GM12874 (cell line): Measurements from ENCODE around the gene THSD7A.

Experiments used
- TF ChIP-seq, protein P1 (sequence below): IDR thresholded peaks from 2 replicates; pipeline ENCODE4 v1.5.1; 2011; ENCODE audit warnings: low read depth, mild to moderate bottlenecking, control low read depth, low read length, moderate library complexity; ENCODE audit not compliant: insufficient read depth

THSD7A gene

DNA sequence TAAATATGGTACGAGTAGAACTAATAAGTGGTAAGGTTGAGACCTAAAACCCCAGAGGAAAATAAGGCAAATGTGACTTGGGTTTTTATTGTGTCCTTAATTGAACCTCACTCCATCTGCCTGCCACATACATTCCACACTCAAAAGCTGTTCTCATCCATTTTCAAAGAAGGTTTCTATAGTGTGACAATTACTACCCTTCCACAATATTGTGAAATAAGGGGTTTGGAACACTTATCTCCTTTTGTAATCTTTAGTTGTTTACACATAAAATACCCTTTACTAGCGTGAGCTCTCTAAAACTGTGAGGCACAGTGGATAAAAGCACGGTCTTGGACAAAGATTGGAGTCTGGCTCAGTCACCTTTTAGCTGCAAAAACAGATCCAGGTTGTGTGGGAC is 166.6 kb downstream of the THSD7A start:
- TF ChIP-seq, protein P1, sequence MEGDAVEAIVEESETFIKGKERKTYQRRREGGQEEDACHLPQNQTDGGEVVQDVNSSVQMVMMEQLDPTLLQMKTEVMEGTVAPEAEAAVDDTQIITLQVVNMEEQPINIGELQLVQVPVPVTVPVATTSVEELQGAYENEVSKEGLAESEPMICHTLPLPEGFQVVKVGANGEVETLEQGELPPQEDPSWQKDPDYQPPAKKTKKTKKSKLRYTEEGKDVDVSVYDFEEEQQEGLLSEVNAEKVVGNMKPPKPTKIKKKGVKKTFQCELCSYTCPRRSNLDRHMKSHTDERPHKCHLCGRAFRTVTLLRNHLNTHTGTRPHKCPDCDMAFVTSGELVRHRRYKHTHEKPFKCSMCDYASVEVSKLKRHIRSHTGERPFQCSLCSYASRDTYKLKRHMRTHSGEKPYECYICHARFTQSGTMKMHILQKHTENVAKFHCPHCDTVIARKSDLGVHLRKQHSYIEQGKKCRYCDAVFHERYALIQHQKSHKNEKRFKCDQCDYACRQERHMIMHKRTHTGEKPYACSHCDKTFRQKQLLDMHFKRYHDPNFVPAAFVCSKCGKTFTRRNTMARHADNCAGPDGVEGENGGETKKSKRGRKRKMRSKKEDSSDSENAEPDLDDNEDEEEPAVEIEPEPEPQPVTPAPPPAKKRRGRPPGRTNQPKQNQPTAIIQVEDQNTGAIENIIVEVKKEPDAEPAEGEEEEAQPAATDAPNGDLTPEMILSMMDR = no peak

DNA sequence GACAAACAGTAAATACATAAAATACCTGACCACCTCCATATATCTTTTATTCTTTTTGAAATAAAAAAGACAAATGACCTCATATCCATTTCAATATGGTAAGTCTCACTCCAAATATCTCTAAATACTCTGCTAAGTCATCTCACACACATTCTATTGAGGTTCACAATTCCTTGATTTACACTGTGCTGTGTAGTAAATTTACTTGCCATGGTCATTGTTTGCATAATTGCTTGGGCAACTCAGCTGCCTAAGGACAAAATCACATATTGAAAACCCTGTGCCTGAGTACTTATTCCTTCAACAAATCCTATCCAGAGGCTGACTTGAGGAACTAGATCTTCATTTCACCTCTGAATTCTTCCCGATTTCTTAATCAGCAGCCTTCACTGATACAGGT is 176.4 kb downstream of the THSD7A start:
- TF ChIP-seq, protein P1 = no peak

DNA sequence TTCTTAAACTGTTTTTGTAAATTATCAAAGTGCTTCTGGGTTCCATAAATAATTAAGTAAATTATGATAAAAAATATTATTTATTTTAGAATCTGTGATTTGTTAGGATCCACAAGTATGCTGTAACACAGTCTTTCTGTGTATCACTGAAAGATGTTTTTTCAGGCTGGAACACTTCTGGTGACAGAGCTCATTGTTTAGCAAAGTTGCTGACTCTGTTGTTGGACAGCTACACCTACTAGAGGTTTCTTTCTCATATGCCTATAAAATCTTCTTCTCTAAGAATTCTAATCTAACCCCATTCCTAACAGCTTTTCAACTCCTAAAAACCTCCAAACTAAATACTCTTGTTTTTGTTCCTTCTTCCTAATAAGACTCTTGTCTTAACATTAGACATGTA is 176.8 kb downstream of the THSD7A start:
- TF ChIP-seq, protein P1 = no peak

DNA sequence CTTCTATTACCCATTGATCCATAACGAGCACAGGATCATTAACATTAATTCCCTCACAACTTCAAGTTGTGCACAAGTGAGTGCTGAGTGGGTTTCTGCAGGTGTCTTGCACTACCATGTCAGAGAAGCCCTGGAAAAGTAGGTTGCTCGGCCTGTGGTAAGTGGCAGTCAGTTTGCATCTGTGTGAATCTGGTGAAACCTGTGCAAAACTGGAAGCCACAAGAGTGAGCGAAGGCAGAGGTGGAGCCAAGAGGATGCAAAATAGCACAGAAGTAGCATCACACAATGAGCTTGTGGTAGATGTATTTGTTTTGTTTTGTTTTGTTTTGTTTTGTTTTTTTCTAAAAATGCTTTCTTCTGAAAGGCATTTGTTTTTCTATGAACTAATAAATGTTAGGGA is 181.5 kb downstream of the THSD7A start:
- TF ChIP-seq, protein P1 = no peak

DNA sequence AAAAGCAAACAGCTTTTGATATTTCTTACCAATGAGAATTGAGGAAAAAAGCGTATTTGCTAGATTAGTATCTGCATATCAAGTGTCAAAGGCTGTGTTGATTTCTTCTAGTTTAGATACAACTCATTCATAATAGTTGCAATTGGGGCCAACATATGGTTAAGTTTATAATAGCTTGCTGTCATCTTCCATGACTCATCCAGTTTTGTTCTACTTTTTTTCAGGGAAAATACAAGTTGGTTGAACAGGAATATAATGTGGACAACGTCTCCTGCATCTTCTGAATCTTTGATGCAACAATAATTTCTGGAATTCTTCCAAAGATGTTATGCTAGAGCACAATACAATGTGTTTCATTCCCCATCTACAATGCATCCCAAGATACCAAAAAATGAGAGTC is 182.0 kb downstream of the THSD7A start:
- TF ChIP-seq, protein P1 = no peak

DNA sequence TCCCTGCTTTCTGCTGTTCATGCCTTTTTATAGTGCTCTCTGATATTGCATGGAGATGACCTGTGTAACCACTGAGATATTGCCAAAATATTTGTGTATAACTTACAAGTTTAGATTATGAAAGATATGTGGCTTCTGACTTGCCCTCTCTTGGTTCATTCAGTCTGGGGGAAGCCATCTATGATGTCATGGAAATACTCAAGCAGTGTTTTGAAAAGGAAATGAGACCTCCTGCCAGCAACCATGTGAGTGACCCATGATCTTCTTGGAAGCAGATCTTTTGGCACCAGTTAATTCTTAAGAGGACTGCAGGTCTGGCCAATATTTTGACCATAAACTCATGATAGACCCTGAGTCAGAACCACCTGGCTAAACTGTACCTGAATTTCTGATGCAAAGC is 183.0 kb downstream of the THSD7A start:
- TF ChIP-seq, protein P1 = no peak

DNA sequence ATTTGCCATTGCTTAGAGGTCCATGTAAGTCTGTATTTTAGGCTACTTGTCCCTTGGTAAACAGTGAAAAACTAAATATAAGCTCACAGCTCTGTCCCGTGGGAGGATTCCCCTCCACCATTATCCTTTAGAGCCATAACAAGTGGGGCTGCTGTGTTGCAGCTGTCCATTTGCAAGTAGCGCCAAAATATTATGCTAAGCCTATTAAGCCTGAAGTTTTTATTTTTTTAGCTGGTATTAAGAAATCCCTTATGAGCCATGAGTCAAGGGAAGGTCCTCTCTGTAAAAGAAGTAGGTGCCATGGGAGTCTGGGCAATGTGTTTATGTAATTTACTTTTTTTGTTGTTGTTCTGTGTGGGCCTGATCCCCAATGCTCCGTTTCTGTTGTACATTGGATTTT is 183.9 kb downstream of the THSD7A start:
- TF ChIP-seq, protein P1 = no peak

DNA sequence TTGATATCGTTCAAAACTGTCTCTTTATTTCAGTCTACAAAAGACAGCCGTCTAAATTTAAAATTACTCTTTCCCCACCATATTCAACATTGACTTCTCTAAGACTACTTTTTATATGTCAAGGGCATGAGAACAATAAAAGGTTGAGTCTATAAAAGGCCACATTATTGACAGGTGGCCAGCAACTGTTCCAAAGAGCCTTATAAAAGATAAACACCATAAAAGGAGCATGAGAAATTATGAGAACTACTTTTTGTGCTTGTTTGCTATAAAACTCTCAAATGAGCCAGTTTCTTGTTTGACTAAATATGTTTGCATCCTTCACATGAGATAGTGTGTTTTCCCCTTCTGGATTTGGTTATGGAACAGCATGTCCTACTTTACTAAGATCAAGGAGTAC is 189.2 kb downstream of the THSD7A start:
- TF ChIP-seq, protein P1 = no peak
